GM18517 (cell line): ENCODE results near the gene ZNF592.

Experiments
- ATAC-seq: cut with Tn5 transposase; IDR thresholded peaks from one replicate; pipeline ENCODE4 v1.9.1; 2021; ENCODE audit warnings: mild to moderate bottlenecking, moderate library complexity; ENCODE audit not compliant: unreplicated experiment

ZNF592 gene

GRCh38 chr15:84800365-84800806 lies 52.0 kb downstream of the ZNF592 start:
- no peak for ATAC-seq

DNA sequence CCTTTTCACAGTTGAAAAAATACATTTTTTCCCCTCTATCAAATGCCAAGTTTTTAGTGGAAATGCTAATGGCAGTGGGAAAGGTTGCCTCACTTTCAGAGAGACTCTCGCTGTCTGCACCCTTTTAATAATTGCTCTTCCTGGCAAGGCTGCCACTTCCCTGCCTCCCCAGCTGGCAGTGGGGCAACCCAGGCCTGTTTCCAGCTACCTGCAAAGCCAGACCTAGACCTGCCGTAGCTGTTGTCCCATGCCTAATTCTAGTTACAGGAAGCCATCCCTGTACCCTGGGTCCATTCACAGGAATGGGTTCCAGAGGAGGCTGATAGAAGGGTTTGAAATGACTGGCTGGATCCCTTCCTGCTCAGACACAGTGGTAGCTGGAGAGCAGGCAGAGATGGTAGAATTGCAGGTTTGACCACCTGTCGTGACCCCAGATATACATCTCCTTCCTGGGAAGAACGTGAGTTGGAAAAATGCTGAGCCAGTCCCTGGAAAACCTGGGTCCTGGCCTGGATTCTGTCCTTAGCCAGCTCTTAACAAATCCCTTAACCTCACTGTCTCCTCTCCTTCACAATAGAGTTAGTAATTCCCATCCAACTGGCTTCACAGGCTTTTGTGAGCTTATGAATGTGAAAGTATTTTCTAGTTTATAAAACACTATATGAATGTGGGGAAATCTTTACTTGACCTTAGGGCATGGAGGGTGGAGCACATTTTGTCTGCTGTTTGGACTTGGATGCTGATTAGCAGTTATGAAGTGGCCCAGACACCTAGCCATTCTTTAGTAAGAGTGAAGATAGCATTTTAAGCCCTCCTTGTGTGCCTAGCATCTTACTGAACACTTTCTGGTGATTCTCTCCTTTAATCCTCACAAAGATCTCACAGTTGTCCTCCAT lies 55.9 kb downstream of the ZNF592 start:
- ATAC-seq, result no peak

- no peak for ATAC-seq
Measured at GRCh38 chr15:84805221-84805620, 56.8 kb downstream of the ZNF592 start.

- ATAC-seq, result no peak
Measured at GRCh38 chr15:84807228-84807627, 58.8 kb downstream of the ZNF592 start.

- no peak for ATAC-seq
Measured at GRCh38 chr15:84810073-84810840, 61.9 kb downstream of the ZNF592 start.

DNA sequence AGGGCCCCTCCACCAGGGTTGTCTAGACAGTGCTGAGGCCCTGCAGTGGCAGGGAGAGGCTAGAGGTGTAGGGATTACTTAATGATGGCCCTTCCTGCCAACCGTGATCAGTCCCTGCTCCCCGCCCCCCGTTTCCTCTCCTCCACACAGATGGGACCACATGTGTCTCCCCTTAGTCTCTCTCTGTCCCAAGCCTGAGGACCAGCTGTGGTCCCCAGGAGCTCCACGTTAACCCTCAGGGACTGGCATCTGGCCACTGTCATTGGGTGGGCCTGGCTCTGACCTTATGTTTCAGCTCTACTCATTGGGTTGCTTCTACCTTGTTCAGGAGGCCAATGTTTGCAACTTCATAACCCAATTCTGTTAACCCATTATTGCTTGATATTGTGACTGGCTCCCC lies 62.8 kb downstream of the ZNF592 start:
- ATAC-seq, result no peak

DNA sequence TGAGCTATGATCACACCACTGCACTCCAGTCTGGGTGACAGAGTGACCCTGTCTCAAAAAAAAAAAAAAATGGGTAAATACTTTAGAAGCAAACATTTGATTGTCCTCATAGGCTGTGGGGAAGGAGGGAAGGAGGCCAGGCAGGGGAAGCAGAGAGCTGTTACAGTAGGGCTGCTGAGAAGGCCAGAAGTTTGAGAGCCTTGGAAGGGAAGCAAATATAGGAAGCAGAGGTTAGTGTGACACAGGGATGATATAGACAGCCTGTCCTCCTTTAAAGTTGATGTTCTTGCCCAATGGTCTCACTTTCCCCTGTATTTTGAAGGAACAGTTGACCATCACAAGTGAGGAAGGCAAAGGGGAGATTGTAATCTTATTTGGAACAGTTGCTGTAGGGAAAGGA lies 63.4 kb downstream of the ZNF592 start:
- no peak for ATAC-seq

- no peak for ATAC-seq
Measured at GRCh38 chr15:84812842-84813241, 64.5 kb downstream of the ZNF592 start.

- ATAC-seq, result no peak
Measured at GRCh38 chr15:84813435-84813834, 65.0 kb downstream of the ZNF592 start.

GRCh38 chr15:84813931-84814330 lies 65.5 kb downstream of the ZNF592 start:
- ATAC-seq, result no peak

- no peak for ATAC-seq
Measured at GRCh38 chr15:84814916-84815315, 66.5 kb downstream of the ZNF592 start.

GRCh38 chr15:84816694-84817465 lies 68.5 kb downstream of the ZNF592 start, which contains the start of gene ALPK3:
Gene ALPK3, plus strand, starts transcription at chr15:84817356. Its CDS starts 97 bp downstream, at chr15:84817453.
- ATAC-seq, result no peak

DNA sequence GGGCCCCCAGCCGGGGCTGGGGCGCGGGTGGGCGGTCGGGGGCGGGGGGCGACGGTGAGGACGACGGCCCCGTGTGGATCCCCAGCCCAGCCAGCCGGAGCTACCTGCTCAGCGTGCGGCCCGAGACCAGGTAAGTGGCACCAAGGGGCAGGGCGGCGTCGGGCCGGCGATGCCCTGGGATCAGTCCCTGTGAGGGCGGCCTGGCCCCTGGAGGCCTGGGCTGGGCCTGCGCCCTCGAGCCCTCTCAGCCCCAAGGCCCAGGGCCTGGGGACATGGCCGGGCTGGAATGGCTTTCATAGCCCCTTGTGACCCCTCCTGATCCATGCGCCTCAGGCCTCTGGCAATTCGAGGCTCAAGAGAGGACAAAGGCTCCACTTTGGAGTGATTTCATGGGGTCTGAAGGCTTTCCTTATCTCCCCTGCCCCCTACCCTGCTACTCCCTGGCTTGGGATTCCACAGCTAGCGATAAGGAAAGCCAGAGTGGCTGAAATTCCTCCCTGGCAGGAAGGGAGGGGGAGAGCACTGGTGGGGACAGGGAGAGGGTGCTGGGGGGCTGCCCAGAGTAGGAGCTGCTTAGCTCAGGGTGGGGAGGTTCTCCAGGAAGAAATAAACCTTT lies 69.2 kb downstream of the ZNF592 start:
- no peak for ATAC-seq

DNA sequence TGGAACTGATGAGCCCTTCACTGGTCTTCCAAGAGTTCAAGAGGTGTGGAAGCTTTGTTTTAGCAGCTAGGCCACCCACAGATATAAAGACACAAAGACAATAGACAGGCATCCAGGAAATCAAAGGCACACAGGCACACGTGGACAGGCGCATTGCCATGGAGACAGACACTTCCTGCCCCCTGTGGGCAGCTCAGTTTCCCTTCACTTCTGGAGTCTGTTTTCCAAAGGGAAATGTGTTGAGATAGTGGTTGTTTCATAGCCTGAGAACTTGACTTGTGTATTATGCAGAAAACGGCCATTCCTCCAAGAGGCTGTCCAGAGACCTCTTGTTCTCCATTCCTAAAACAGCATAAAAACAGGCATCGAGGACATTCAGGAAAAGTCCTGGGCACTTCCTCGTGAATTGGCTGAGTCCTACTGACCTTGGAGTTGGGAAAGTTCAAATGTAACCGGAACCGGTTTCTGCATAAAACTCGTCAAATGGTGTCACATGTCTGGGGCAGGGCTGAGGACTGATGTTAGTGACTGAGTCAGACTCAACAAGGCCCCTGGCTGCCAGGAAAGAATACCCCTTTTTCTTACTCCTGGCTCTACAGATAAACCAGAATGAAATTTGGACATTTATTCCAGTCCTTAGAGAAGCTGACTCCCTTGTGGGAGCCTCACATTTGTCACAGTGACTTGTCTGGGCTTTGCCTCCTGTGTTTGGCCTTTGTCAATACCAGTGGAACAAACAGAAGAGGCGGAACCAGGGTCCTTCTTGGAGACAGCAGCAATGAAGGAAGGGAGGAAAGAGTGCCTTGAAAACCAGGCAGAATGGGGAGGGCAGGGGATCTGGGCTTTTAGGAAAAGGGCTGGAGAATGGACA lies 70.1 kb downstream of the ZNF592 start:
- no peak for ATAC-seq

- ATAC-seq, result no peak
Measured at GRCh38 chr15:84819291-84819768, 70.9 kb downstream of the ZNF592 start.

DNA sequence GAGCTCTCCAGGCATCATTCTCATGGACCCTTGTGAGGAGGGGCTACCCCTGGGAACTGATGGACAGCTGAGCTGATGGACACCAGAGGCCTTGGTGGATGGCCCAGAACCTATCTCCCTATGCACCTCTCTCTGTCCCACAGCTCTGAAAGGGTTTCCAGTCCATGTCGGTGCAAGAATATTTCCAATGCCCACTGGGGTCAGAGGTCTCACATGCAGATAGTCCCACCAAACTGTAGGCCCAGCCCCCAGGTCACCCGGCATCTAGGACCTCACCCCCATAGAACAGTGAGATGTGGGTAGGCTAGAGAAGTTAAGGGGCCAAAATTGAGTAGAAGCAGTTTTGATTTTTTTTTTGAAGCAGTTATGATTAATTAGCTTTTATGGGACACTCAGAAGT lies 71.4 kb downstream of the ZNF592 start:
- no peak for ATAC-seq

GRCh38 chr15:84821501-84822021 lies 73.2 kb downstream of the ZNF592 start:
- ATAC-seq, result no peak

GRCh38 chr15:84822653-84823281 lies 74.4 kb downstream of the ZNF592 start:
- no peak for ATAC-seq
